AG10803 (cell line): ENCODE measurements around the gene EBF3.

Experiments
- DNase-seq: peaks from one replicate; pipeline ENCODE4 v3.0.0; 2010; ENCODE audit warnings: low read depth
- H3K4me3 ChIP-seq: 2 replicates; pipeline ENCODE4 v1.5.1; 2011; ENCODE audit warnings: mild to moderate bottlenecking, low read length, control low read depth
- TF ChIP-seq, protein P1 (sequence below): conservative IDR thresholded peaks from 2 replicates; pipeline ENCODE4 v1.5.1; 2011; ENCODE audit warnings: mild to moderate bottlenecking, low read length, control low read depth, inconsistent platforms

The EBF3 gene

DNA sequence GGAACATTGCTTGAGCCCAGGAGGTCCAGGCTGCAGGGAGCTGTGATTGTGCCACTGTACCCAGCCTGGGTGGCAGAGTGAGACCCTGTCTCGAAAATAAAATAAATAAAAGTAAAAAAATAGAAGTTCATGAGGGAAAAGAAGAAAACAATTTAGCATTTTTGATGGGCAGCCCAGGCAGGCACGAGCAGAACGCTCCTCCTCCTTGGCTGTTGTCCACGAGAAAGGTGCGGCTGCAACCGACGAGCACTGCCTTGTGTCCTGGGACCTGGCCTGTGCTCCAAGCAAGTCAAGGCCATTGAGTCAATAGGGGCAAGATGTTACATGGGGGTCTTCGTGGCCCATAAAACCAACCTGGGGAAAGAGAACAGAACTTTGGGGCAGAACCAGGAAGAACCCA, 25.6 kb downstream of the EBF3 start:
- TF ChIP-seq, protein P1, sequence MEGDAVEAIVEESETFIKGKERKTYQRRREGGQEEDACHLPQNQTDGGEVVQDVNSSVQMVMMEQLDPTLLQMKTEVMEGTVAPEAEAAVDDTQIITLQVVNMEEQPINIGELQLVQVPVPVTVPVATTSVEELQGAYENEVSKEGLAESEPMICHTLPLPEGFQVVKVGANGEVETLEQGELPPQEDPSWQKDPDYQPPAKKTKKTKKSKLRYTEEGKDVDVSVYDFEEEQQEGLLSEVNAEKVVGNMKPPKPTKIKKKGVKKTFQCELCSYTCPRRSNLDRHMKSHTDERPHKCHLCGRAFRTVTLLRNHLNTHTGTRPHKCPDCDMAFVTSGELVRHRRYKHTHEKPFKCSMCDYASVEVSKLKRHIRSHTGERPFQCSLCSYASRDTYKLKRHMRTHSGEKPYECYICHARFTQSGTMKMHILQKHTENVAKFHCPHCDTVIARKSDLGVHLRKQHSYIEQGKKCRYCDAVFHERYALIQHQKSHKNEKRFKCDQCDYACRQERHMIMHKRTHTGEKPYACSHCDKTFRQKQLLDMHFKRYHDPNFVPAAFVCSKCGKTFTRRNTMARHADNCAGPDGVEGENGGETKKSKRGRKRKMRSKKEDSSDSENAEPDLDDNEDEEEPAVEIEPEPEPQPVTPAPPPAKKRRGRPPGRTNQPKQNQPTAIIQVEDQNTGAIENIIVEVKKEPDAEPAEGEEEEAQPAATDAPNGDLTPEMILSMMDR, result no peak
- H3K4me3 ChIP-seq, result no peak overlapping the region
- DNase-seq, result no peak

DNA sequence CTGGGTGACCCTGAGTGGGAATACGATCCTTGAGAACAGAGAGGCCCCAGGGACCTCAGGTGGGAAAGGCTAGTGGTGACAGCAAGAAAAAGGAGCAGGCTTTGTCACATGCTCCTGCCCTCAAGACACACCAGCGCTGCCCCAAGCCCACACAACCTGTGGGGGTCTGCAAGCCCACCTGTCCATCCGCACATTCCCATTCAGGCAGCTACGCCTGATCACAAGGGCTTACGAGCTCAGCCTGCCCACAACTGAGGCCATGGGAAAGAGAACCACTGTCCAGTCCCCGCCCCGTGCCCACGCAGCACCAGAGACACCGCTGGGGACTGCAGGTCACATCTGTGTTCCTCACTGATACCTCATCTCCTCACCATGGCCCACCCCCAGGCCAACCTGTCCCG, 26.7 kb downstream of the EBF3 start:
- TF ChIP-seq, protein P1, result no peak
- DNase-seq, result no peak
- no peak overlapping the region for H3K4me3 ChIP-seq

DNA sequence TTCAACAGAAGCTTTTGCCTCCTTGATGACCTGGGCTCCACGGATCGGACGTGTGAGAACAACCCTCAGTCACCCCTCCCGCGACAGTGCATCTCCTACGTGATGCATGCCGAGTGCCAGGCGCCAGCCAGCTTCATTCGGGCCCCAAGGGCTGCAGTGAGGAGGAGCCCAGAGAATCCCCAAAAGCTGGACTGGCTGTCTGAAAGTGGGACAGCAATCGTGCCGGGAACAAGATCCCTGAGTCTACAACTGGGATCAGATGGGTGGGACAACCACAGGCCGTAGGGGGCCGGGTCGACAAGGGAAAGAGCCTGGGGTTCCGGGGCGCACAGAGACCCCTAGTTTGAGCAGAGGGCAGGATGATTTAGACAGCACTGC, 27.2 kb downstream of the EBF3 start:
- TF ChIP-seq, protein P1, result no peak
- H3K4me3 ChIP-seq, result no peak overlapping the region
- no peak for DNase-seq

DNA sequence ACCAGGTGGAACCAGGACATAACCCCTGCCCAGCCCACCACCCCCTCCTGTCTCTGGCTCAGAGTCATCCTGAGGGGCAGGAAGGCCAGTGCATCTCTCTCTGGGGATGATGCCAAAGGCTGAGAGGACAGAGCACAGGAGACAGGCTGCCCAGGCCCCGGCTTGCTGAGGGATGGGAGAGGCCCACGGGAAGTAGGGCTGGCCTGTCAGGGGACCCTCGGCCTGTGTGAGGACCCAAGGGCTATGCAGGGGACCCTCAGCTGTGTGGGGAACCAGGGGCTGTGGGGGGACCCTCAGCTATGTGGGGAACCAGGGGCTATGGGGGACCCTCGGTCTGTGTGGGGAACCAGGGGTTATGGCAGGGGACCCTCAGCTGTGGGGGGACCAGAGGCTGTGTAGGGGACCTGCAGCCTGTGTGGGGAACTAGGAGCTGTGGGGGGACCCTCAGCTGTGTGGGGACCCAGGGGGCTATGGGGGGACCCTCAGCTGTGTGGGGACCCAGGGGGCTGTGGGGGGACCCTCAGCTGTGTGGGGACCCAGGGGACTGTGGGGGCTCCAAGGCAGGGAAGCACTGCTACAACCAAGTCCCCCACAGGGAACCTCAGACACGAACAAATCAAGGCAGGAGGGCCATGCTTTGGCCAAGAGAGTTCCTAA, 27.7 kb downstream of the EBF3 start:
- DNase-seq, result no peak
- no peak overlapping the region for H3K4me3 ChIP-seq
- TF ChIP-seq, protein P1, result no peak

DNA sequence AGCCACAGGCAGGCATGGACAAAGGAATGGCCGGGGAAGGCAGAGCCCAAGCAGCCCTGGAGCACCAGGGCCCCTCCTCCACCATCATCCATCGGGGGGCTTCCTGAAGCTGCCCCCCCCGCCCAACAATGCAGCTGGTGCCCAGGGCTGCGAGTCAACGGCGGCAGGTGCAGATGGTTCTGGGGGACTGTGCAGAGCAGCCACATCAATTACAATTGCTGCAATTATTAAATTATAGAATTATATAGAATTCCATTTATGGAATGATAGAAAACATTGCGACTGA, 28.3 kb downstream of the EBF3 start:
- DNase-seq, result no peak
- H3K4me3 ChIP-seq, result no peak overlapping the region
- TF ChIP-seq, protein P1, result no peak

DNA sequence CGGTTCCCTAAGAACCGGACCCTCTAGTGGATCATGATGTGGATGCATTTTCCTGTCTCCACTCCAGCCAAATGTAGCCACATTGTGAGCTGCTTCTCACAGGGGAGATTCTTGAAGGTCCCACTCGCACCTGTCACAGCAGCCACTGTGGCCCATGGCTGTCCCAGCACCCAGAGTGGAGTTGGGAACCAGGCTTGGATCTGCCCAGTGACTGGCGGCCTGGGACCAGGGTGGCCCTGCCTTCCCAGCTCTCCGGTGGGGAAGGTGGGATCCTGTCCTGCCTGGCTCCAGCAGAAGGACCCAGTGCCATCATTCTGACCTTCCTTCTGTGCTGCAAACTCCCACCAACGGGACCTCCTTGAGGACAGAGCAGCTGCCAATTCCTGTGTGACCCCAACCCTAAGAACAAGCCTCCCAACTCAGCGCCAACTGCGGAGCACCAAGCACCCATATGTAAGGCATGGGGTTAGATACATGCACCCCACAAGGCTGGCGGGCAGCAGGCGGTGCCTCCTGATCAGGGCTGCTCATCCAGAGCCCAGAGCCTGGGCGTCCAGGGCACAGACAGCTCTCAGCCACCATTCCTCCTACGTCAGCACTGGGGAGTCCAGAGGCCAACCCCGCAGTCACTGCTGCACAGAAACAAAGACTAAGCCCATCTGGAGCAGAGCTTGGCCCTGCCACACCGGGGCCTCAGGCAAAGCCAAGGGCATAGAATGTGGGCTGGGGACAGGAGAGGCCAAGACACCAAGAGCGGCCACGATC, 28.8 kb downstream of the EBF3 start:
- TF ChIP-seq, protein P1, result no peak
- no peak overlapping the region for H3K4me3 ChIP-seq
- no peak for DNase-seq
